GM13977 (cell line): ENCODE results near the gene SCART1.

Experiments
- DNase-seq: peaks from one replicate; pipeline ENCODE4 v3.0.0; 2012; ENCODE audit warnings: low spot score
- CTCF ChIP-seq: IDR thresholded peaks from 2 replicates; pipeline ENCODE4 v1.5.1; 2012; ENCODE audit warnings: mild to moderate bottlenecking, control low read depth; ENCODE audit not compliant: insufficient read depth; ENCODE audit errors: extremely low read depth, missing control alignments
- in situ Hi-C: fragments of 300-500 bp; cut with MboI; formaldehyde crosslinking; loops from one replicate; pipeline ENCODE4 v1.12.0; 2022; ENCODE audit warnings: low sequenced_read_pairs, low pct_unique_long_range_greater_than_20kb, mixed read lengths, inconsistent platforms; ENCODE audit not compliant: unreplicated experiment

The SCART1 gene

GRCh38 chr10:133452453-133452852, 1.3 kb upstream of the SCART1 start:
- DNase-seq, result no peak
- no peak for TF ChIP-seq CTCF
- in situ Hi-C loops, result no loop called here

GRCh38 chr10:133454204-133454893, 604 bp downstream of the SCART1 start:
- in situ Hi-C loops, result no loop called here
- TF ChIP-seq CTCF, result no peak

GRCh38 chr10:133455196-133455595, 1.5 kb downstream of the SCART1 start:
- DNase-seq, result no peak

More at GRCh38 chr10:133454204-133454893, 604 bp downstream of the SCART1 start:
- no peak for DNase-seq

GRCh38 chr10:133455611-133456031, 1.9 kb downstream of the SCART1 start:
- DNase-seq, result no peak
- in situ Hi-C loops, result no loop called here
- TF ChIP-seq CTCF, result no peak

More at GRCh38 chr10:133455196-133455595, 1.5 kb downstream of the SCART1 start:
- TF ChIP-seq CTCF, result no peak
- in situ Hi-C loops, result no loop called here

- TF ChIP-seq CTCF, result no peak
- in situ Hi-C loops, result no loop called here
Measured at GRCh38 chr10:133456041-133456951, 2.6 kb downstream of the SCART1 start.

GRCh38 chr10:133457100-133457841, 3.5 kb downstream of the SCART1 start:
- in situ Hi-C loops, result no loop called here
- no peak for DNase-seq
- TF ChIP-seq CTCF, result no peak

More at GRCh38 chr10:133456041-133456951, 2.6 kb downstream of the SCART1 start:
- no peak for DNase-seq
